LNCaP clone FGC (cell line): ENCODE results near the gene HMGA1.

ENCODE experiments used
- DNase-seq: peaks from one replicate; pipeline ENCODE4 v3.0.0-alpha.2; 2011; ENCODE audit warnings: low read depth
- H3K4me3 ChIP-seq: 2 replicates; pipeline ENCODE4 v1.5.1; 2011; ENCODE audit warnings: mild to moderate bottlenecking, low read depth, low read length, control low read depth
- CTCF ChIP-seq: IDR thresholded peaks from 2 replicates; pipeline ENCODE4 v1.5.1; 2012; ENCODE audit warnings: mild to moderate bottlenecking; ENCODE audit not compliant: control insufficient read depth, insufficient read depth; ENCODE audit errors: extremely low read depth

Gene HMGA1

GRCh38 chr6:34237316-34237721 lies 646 bp downstream of the HMGA1 start:
- TF ChIP-seq CTCF: no peak
- DNase-seq: no peak
- peak overlapping the region; percentile 88 for H3K4me3 ChIP-seq

DNA sequence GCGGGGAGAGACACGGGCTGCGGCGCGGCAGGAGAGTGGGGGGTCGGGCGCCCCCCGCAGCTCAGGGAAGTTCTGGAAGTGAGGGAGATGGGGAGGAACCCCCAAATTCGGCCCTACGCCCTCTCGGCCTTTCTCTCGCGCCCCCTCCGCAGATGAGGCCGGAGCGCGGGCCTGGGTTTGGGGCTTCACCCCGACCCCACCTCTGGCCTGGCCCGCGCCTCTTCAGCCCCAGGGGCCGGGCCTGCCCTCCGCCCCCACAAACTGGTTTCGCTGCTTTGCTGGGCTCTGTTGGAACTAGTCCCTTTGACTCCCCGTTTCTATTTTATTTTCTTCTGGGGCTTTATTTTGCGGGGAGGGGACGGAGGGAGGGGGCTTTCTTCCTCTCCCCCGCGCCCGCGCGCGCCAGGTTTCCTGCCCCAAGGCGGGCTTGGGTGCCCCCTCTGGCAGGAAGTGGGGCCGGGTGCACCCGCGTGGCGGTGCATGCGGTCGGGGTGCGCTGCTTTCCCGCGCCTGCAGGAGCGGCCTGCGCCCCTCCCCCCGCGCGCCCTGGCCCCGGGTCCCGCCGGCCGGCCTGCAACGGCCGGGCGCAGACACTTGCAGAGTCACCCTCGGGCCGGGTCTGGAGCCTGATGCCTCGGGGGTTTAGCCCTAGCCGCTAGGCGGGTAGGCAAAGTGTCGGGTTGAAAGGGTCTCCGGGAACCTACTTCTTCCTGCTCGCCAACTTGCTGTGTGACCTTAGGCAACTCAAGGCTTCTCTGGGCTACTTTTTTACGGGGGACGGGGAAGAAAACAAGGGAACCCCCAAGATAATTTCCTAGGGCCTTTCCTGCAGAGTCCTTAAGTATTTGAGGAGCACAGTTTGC lies 1.3 kb downstream of the HMGA1 start:
- peak overlapping the region; percentile 88 for H3K4me3 ChIP-seq
- DNase-seq: no peak
- TF ChIP-seq CTCF: peak; percentile 32

- no peak for DNase-seq
- TF ChIP-seq CTCF: no peak
- peak overlapping the region; percentile 88 for H3K4me3 ChIP-seq
Measured at GRCh38 chr6:34238585-34239499, 2.2 kb downstream of the HMGA1 start.

DNA sequence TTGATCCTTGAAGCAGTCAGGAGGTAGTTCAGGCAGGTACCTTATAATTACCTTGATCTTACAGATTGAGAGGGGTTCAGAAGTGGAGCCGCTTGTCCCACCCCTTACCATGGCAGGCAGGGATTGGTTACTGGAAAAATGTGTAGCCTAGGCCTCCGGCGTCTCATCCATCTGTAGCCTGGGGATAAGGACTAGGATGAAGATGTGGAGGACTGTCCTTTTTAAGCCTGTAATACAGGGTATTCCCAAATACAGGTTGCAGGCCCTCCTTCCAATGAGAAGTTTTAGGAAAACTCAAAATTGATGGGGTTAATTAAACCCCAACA lies 2.8 kb downstream of the HMGA1 start:
- no peak for TF ChIP-seq CTCF
- no peak for DNase-seq
- no peak overlapping the region for H3K4me3 ChIP-seq

GRCh38 chr6:34239893-34240292 lies 3.2 kb downstream of the HMGA1 start:
- DNase-seq: no peak
- TF ChIP-seq CTCF: no peak
- H3K4me3 ChIP-seq: no peak overlapping the region

- TF ChIP-seq CTCF: no peak
- H3K4me3 ChIP-seq: no peak overlapping the region
- no peak for DNase-seq
Measured at GRCh38 chr6:34240329-34241248, 3.9 kb downstream of the HMGA1 start.
